ENCODE results near the gene LRRC25. TPM values are rescaled to one million over a fixed set of nuclear protein-coding genes. Genes with fewer than 3 reads are reported as not detected.

Gene LRRC25
- total and polyA plus RNA-seq, 2 of the 4 experiments (the other 2 are of a cell fraction), result 0.03 TPM; not detected in 1

GRCh38 chr19:18442941-18443340 is 45.5 kb upstream of the LRRC25 start:
- Histone ChIP-seq H3K4me2 (ENCODE audit: low read depth, low read length) (no peak overlapping the region), H3K79me1 (ENCODE audit: low read depth in 1 of 2, low read length in 2 of 2) (peaks cover 9 to 30% of the 10 kb centered on the region in 2 experiments), H2BK5ac (ENCODE audit: low read depth, low read length, poor library complexity, severe bottlenecking) (no peak overlapping the region), H2AK5ac (ENCODE audit: low read depth, low read length) (no peak overlapping the region), H4K5ac (ENCODE audit: low read depth, low read length) (no peak overlapping the region), H4K91ac (ENCODE audit: insufficient read depth, low read depth, low read length) (no peak overlapping the region), H3K27ac (ENCODE audit: insufficient read depth, low read length) (no peak overlapping the region), H3K14ac (replicated peaks; ENCODE audit: low read depth, low read length) (no peak overlapping the region), H4K20me1 (ENCODE audit: insufficient read depth, low read length) (peaks cover 56% of the 10 kb centered on the region), H3K9ac (ENCODE audit: low read depth, low read length) (no peak overlapping the region), H3K4me1 (ENCODE audit: control insufficient read depth, insufficient read depth, low read length) (peaks cover 14% of the 10 kb centered on the region; the same call in 1 of the 2 replicates), H3K18ac (ENCODE audit: low read depth, low read length) (no peak overlapping the region), H2BK120ac (ENCODE audit: low read depth, low read length) (no peak overlapping the region), H2AFZ (replicated peaks; ENCODE audit: low read length, poor library complexity) (no peak overlapping the region), H3K9me3 (ENCODE audit: control insufficient read depth, insufficient read depth, low read length) (no peaks in the 10 kb centered on the region), H2BK15ac (ENCODE audit: low read depth, low read length) (no peak overlapping the region), H3K4ac (ENCODE audit: low read depth, low read length) (no peak overlapping the region), H3K9me1 (ENCODE audit: insufficient read depth, low read length) (peaks cover 9% of the 10 kb centered on the region; the same call in 1 of the 2 replicates), H3K27me3 (ENCODE audit: control insufficient read depth, insufficient read depth, low read length) (no peaks in the 10 kb centered on the region), H3K56ac (ENCODE audit: extremely low read depth, insufficient read depth, low read length) (no peak overlapping the region), H3K4me3 (ENCODE audit: insufficient read depth, low read depth, low read length) (no peak overlapping the region), H3K23ac (ENCODE audit: low read depth, low read length) (no peak overlapping the region), H4K8ac (ENCODE audit: low read depth in 2 of 2, low read length in 2 of 2) (no peak overlapping the region), H2AK9ac (replicated peaks; ENCODE audit: low read depth, low read length, poor library complexity) (no peak overlapping the region), H3K36me3 (ENCODE audit: control insufficient read depth, insufficient read depth, low read length) (peaks cover 43% of the 10 kb centered on the region), H2BK20ac (ENCODE audit: low read depth, low read length) (no peak overlapping the region)
- WGBS, 2 experiments (ENCODE audit: extremely low coverage in 2 of 2, insufficient read length in 1 of 2), result 80% methylated on average over 6 of the region's 12 CpGs; no CpG with 5 or more reads in 1 of the 2 experiments
- POLR2A ChIA-PET (ENCODE audit: unreplicated experiment), result no interaction called here
- in situ Hi-C loops (cut with MboI; ENCODE audit: low sequenced_read_pairs) (no loop called here), dilution Hi-C loops (cut with HindIII; ENCODE audit: low sequenced_read_pairs, unreplicated experiment) (no loop called here), intact Hi-C loops (cut with micrococcal nuclease) (no loop called here)
- CTCF ChIA-PET, result no interaction called here
- DNase-seq, result no peak
- TF ChIP-seq FOS (IDR thresholded peaks at IDR 0.05; ENCODE audit: low read depth, low read length) (no peak), MAFK (IDR thresholded peaks at IDR 0.05; ENCODE audit: low read depth, low read length) (no peak), NFE2L2 (IDR thresholded peaks at IDR 0.05; ENCODE audit: low read depth, low read length) (no peak)
- BruUV-seq (replicated peaks), result no TSS peak
- ATAC-seq (ENCODE audit: low read depth), result no peak
